ENCODE results near the gene RCSD1. TPM values are rescaled to one million over a fixed set of nuclear protein-coding genes. Genes with fewer than 3 reads are reported as not detected.

RCSD1 gene
- total and polyA plus RNA-seq, 11 donors, result 14.1 to 51.5 (median 29.6) TPM

- no peak for ATAC-seq
These were observed 10.0 kb downstream of the RCSD1 start for GRCh38 chr1:167640051-167640450.

GRCh38 chr1:167641786-167642500 is 11.9 kb downstream of the RCSD1 start:
- ATAC-seq, result no peak
- H3K4me1 ChIP-seq, result peaks cover 4 to 91% (median 22%) of the 10 kb centered on the region in 12 donors
- peaks cover 0 to 70% (median 23%) of the 10 kb centered on the region in 9 donors for H3K36me3 ChIP-seq
- no peak overlapping the region for H3K4me3 ChIP-seq
- no peaks in the 10 kb centered on the region for H3K9me3 ChIP-seq
- 68 to 77% (median 74%) methylated on average over 7 of the region's 7 CpGs for WGBS, 4 donors
- H3K27me3 ChIP-seq, result no peaks in the 10 kb centered on the region
- DNase-seq, result no peak
- H3K27ac ChIP-seq, result peak overlapping the region in 1 of 12 donors; percentile 22
- intact Hi-C loops (cut with DNase I), result no loop called here
- no peak for TF ChIP-seq POLR2A (IDR thresholded peaks at IDR 0.05)
- no peak for TF ChIP-seq CTCF (IDR thresholded peaks at IDR 0.05)

More at GRCh38 chr1:167640051-167640450, 10.0 kb downstream of the RCSD1 start:
- H3K4me3 ChIP-seq, result no peak overlapping the region
- DNase-seq, result no peak
- intact Hi-C loops (cut with DNase I), result no loop called here
- H3K36me3 ChIP-seq, result peaks cover 0 to 80% (median 23%) of the 10 kb centered on the region in 9 donors
- no peak overlapping the region for H3K27ac ChIP-seq
- no peaks in the 10 kb centered on the region for H3K27me3 ChIP-seq
- TF ChIP-seq POLR2A (IDR thresholded peaks at IDR 0.05), result no peak
- no peak for TF ChIP-seq CTCF (IDR thresholded peaks at IDR 0.05)
- H3K9me3 ChIP-seq, result no peaks in the 10 kb centered on the region
- peaks cover 7 to 92% (median 31%) of the 10 kb centered on the region in 12 donors for H3K4me1 ChIP-seq
- WGBS, 4 donors, result 90 to 97% (median 91%) methylated on average over 8 of the region's 8 CpGs

GRCh38 chr1:167642501-167642826 is 12.4 kb downstream of the RCSD1 start:
- intact Hi-C loops (cut with DNase I), result no loop called here
- no peak for ATAC-seq
- Histone ChIP-seq H3K27ac (peak overlapping the region in 1 of 12 donors; percentile 22), H3K27me3 (no peaks in the 10 kb centered on the region), H3K4me3 (no peak overlapping the region), H3K36me3 (peaks cover 0 to 69% (median 23%) of the 10 kb centered on the region in 9 donors), H3K4me1 (peaks cover 0 to 91% (median 20%) of the 10 kb centered on the region in 12 donors), H3K9me3 (no peaks in the 10 kb centered on the region)
- TF ChIP-seq CTCF (IDR thresholded peaks at IDR 0.05), result no peak
- TF ChIP-seq POLR2A (IDR thresholded peaks at IDR 0.05), result no peak
- DNase-seq, result no peak
- WGBS, 4 donors, result 67 to 90% (median 89%) methylated on average over 3 of the region's 3 CpGs

- peak overlapping the region in 1 of 12 donors; percentile 24 for H3K27ac ChIP-seq
- no peaks in the 10 kb centered on the region for H3K9me3 ChIP-seq
- no peak for ATAC-seq
- peaks cover 0 to 91% (median 24%) of the 10 kb centered on the region in 12 donors for H3K4me1 ChIP-seq
- WGBS, 4 donors, result 70 to 88% (median 79%) methylated on average over 3 of the region's 3 CpGs
- no peaks in the 10 kb centered on the region for H3K27me3 ChIP-seq
- no peak for DNase-seq
- TF ChIP-seq CTCF (IDR thresholded peaks at IDR 0.05) (no peak), POLR2A (IDR thresholded peaks at IDR 0.05) (no peak)
- H3K4me3 ChIP-seq, result no peak overlapping the region
- intact Hi-C loops (cut with DNase I), result no loop called here
- H3K36me3 ChIP-seq, result peaks cover 0 to 64% (median 23%) of the 10 kb centered on the region in 9 donors
These were observed 13.4 kb downstream of the RCSD1 start for GRCh38 chr1:167643441-167643840.
